HCT116 (cell line): ENCODE data around the gene MON2. TPM values are rescaled to one million over a fixed set of nuclear protein-coding genes. Genes with fewer than 3 reads are reported as not detected.

Source experiments
- ATAC-seq: fragments of 200-7000 bp; cut with Tn5 transposase; 2 replicates; pipeline ENCODE4 v1.9.1; 2020; ENCODE audit warnings: mild to moderate bottlenecking, moderate library complexity
- BruUV-seq: library from RNA; stranded (reverse); fragments of 400-500 nt; replicated peaks from 2 replicates; lab custom pipeline; 2021; lab: Mats Ljungman, UMichigan
- CTCF ChIA-PET: fragments of 300-600 bp; sonication (Branson Sonifier 250); formaldehyde crosslinking; loops from one replicate; lab custom pipeline; 2021; ENCODE audit warnings: antibody characterized with exemption; lab: Charles Lee
- POLR2A ChIA-PET: fragments of 300-600, 350-600 bp; sonication (Branson Sonifier 250); formaldehyde crosslinking; loops from one replicate; lab custom pipeline; 2021; ENCODE audit warnings: antibody characterized with exemption; lab: Charles Lee
- RAD21 ChIA-PET, 2 experiments: fragments of 300-600 bp; sonication (Branson Sonifier 250); formaldehyde crosslinking; loops; one replicate each; lab custom pipeline; 2023; ENCODE audit warnings: low total read pairs in 2 of 2; ENCODE audit not compliant: uncharacterized antibody in 2 of 2, unreplicated experiment in 2 of 2, low non-redundant PET in 1 of 2; lab: Charles Lee
- DNase-seq: peaks from one replicate; pipeline ENCODE4 v3.0.0-alpha.2; 2010; ENCODE audit warnings: low read depth, low spot score
- H2AFZ ChIP-seq: fragments of 200-600 bp; shearing (Covaris generic), sonication (generic); 2 replicates; pipeline ENCODE4 v1.6.1; 2017; ENCODE audit warnings: low read depth, mixed run types, mixed read lengths, antibody characterized with exemption, low read length; ENCODE audit not compliant: poor library complexity, severe bottlenecking
- H3K27ac ChIP-seq: 2 replicates; pipeline ENCODE4 v1.5.1; 2012; ENCODE audit warnings: low read depth, low read length
- H3K27me3 ChIP-seq: fragments of 200-600 bp; sonication (generic); 2 replicates; pipeline ENCODE4 v1.6.1; 2016; ENCODE audit warnings: mixed run types, low read length, mixed read lengths; ENCODE audit not compliant: insufficient read depth
- H3K36me3 ChIP-seq, 2 experiments: fragments of 200-500 bp in 1 of 2; fragments of 200-600 bp in 1 of 2; sonication (Bioruptor generic) in 1 of 2; sonication (generic) in 1 of 2; 2 replicates each; pipeline versions ENCODE4 v1.5.1 to v1.6.1; 2014 to 2016; ENCODE audit warnings: low read length in 2 of 2, inconsistent platforms in 1 of 2, mixed read lengths in 1 of 2, mixed run types in 1 of 2; ENCODE audit not compliant: insufficient read depth in 2 of 2, control insufficient read depth in 1 of 2
- H3K4me1 ChIP-seq, 2 experiments: fragments of 200-600 bp in 1 of 2; sonication (generic) in 1 of 2; 2 replicates each; pipeline versions ENCODE4 v1.5.1 to v1.6.1; 2012 to 2017; ENCODE audit warnings: low read length in 2 of 2, inconsistent platforms in 1 of 2, mild to moderate bottlenecking in 1 of 2, mixed read lengths in 1 of 2, mixed run types in 1 of 2, moderate library complexity in 1 of 2; ENCODE audit not compliant: insufficient read depth in 2 of 2, control insufficient read depth in 1 of 2
- H3K4me2 ChIP-seq: fragments of 200-600 bp; sonication (generic); 2 replicates; pipeline ENCODE4 v1.6.1; 2017; ENCODE audit warnings: mixed run types, low read length, mixed read lengths
- H3K4me3 ChIP-seq, 2 experiments: fragments of 200-600 bp in 1 of 2; sonication (generic) in 1 of 2; replicated peaks in 1 of 2; 2 replicates each; pipeline ENCODE4 v1.5.1; 2011 to 2016; ENCODE audit warnings: low read length in 2 of 2, control low read depth in 1 of 2, low read depth in 1 of 2, mild to moderate bottlenecking in 1 of 2, mixed read lengths in 1 of 2, mixed run types in 1 of 2
- H3K79me2 ChIP-seq: fragments of 200-600 bp; sonication (generic); 2 replicates; pipeline ENCODE4 v1.6.1; 2017; ENCODE audit warnings: mild to moderate bottlenecking, mixed run types, low read length, moderate library complexity, mixed read lengths; ENCODE audit not compliant: insufficient read depth
- H3K9ac ChIP-seq: fragments of 200-600 bp; sonication (generic); 2 replicates; pipeline ENCODE4 v1.6.1; 2016; ENCODE audit warnings: low read length, mixed read lengths
- H3K9me2 ChIP-seq: fragments of 200-600 bp; sonication (generic), shearing (Covaris generic); 2 replicates; pipeline ENCODE4 v1.6.1; 2017; ENCODE audit warnings: mixed run types, mild to moderate bottlenecking, moderate library complexity; ENCODE audit not compliant: insufficient read depth
- H3K9me3 ChIP-seq, 2 experiments: fragments of 200-500 bp in 1 of 2; fragments of 200-600 bp in 1 of 2; sonication (Bioruptor generic) in 1 of 2; sonication (generic) in 1 of 2; 2 replicates each; pipeline ENCODE4 v1.6.1; 2014 to 2017; ENCODE audit warnings: low read length in 2 of 2, mixed read lengths in 2 of 2, inconsistent platforms in 1 of 2, low read depth in 1 of 2, mild to moderate bottlenecking in 1 of 2, mixed run types in 1 of 2, moderate library complexity in 1 of 2; ENCODE audit not compliant: control insufficient read depth in 1 of 2, insufficient read depth in 1 of 2
- H4K20me1 ChIP-seq: fragments of 200-600 bp; sonication (generic), shearing (Covaris generic); 2 replicates; pipeline ENCODE4 v1.6.1; 2017; ENCODE audit warnings: mixed run types, mild to moderate bottlenecking, moderate library complexity; ENCODE audit not compliant: insufficient read depth
- ATF3 ChIP-seq: IDR thresholded peaks from 2 replicates; pipeline ENCODE4 v1.6.1; 2012
- CEBPB ChIP-seq: IDR thresholded peaks from 2 replicates; pipeline ENCODE4 v1.6.1; 2012; ENCODE audit warnings: low read depth
- EZH2 ChIP-seq: fragments of 200-600 bp; sonication (generic); IDR thresholded peaks from 2 replicates; pipeline ENCODE4 v1.6.1; 2017; ENCODE audit warnings: antibody characterized with exemption, mixed run types
- EZH2phosphoT487 ChIP-seq: fragments of 200-600 bp; IDR thresholded peaks from 2 replicates; pipeline ENCODE4 v1.6.1; 2018; ENCODE audit warnings: antibody characterized with exemption, borderline replicate concordance
- FOSL1 ChIP-seq: IDR thresholded peaks from 2 replicates; pipeline ENCODE4 v1.6.1; 2012; ENCODE audit warnings: low read depth
- JUND ChIP-seq: IDR thresholded peaks from 2 replicates; pipeline ENCODE4 v1.6.1; 2012
- MAX ChIP-seq: IDR thresholded peaks from 2 replicates; pipeline ENCODE4 v1.6.1; 2012
- POLR2A ChIP-seq: IDR thresholded peaks from 2 replicates; pipeline ENCODE4 v1.7.0; 2011; ENCODE audit warnings: borderline replicate concordance; ENCODE audit not compliant: insufficient read depth, insufficient read length; ENCODE audit errors: extremely low read depth
- POLR2AphosphoS5 ChIP-seq: IDR thresholded peaks from 2 replicates; pipeline ENCODE4 v1.6.1; 2011; ENCODE audit warnings: mild to moderate bottlenecking, low read depth, low read length, moderate library complexity
- RAD21 ChIP-seq: IDR thresholded peaks from 2 replicates; pipeline ENCODE4 v1.6.1; 2012; ENCODE audit warnings: low read depth, mild to moderate bottlenecking
- SIN3A ChIP-seq: IDR thresholded peaks from 2 replicates; pipeline ENCODE4 v1.6.1; 2012; ENCODE audit warnings: low read depth
- SP1 ChIP-seq: IDR thresholded peaks from 2 replicates; pipeline ENCODE4 v1.6.1; 2012; ENCODE audit warnings: low read depth
- SRF ChIP-seq: IDR thresholded peaks from 2 replicates; pipeline ENCODE4 v1.6.1; 2012; ENCODE audit warnings: low read depth
- YY1 ChIP-seq: IDR thresholded peaks from 2 replicates; pipeline ENCODE4 v1.6.1; 2011; ENCODE audit warnings: low read length, low read depth, moderate library complexity, mild to moderate bottlenecking; ENCODE audit not compliant: insufficient replicate concordance; ENCODE audit errors: extremely low read depth
- ZFX ChIP-seq: fragments of 450-650 bp; IDR thresholded peaks from 2 replicates; pipeline ENCODE4 v1.6.1; 2017
- intact Hi-C: fragments of 100-400 bp; cut with micrococcal nuclease; formaldehyde crosslinking; loops from 2 replicates; pipeline ENCODE4 v1.10.0; 2022
- total RNA-seq: library from RNA; stranded (reverse); gene quantifications from one replicate; pipeline ENCODE4 v1.2.1, GENCODE V29; 2021; ENCODE audit not compliant: unreplicated experiment
- TF ChIP-seq, protein P1 (sequence below): IDR thresholded peaks from 2 replicates; pipeline ENCODE4 v1.6.1; 2011; ENCODE audit warnings: mild to moderate bottlenecking, low read length, moderate library complexity; ENCODE audit not compliant: insufficient replicate concordance; ENCODE audit errors: extremely low read depth

The MON2 gene
- total RNA-seq, 1 experiment from 2014 or later, result 30.7 TPM

GRCh38 chr12:62601765-62602164, 135.1 kb downstream of the MON2 start:
- ChIA-PET POLR2A (interaction anchor here (0.6 kb wide), 1 partner anchor 13 kb away, joined by 3 read pairs; no protein-coding TSS in a partner anchor), CTCF (no interaction called here), RAD21 (no interaction called here)
- peak overlapping the region; percentile 99 for H3K27ac ChIP-seq
- BruUV-seq, result no TSS peak
- intact Hi-C loops, result loop anchor here (2.0 to 10.0 kb wide), 3 partner anchors 123 to 337 kb away; partner anchors contain the start of gene USP15
- TF ChIP-seq SRF, result no peak
- ATAC-seq (no peak), DNase-seq (no peak)
- peaks cover 26% of the 10 kb centered on the region for H3K79me2 ChIP-seq
- H3K27me3 ChIP-seq, result no peaks in the 10 kb centered on the region
- peak overlapping the region; percentile 93 for H3K9ac ChIP-seq
- no peaks in the 10 kb centered on the region for H3K9me2 ChIP-seq
- H4K20me1 ChIP-seq, result no peaks in the 10 kb centered on the region
- H3K36me3 ChIP-seq, result no peaks in the 10 kb centered on the region
- peak overlapping the region; percentile 91 for H3K4me2 ChIP-seq
- H3K4me1 ChIP-seq, result peaks cover 11 to 36% of the 10 kb centered on the region in 2 experiments
- H2AFZ ChIP-seq, result no peak overlapping the region
- peak overlapping the region; percentile 72 to 79 for H3K4me3 ChIP-seq
- no peaks in the 10 kb centered on the region for H3K9me3 ChIP-seq

DNA sequence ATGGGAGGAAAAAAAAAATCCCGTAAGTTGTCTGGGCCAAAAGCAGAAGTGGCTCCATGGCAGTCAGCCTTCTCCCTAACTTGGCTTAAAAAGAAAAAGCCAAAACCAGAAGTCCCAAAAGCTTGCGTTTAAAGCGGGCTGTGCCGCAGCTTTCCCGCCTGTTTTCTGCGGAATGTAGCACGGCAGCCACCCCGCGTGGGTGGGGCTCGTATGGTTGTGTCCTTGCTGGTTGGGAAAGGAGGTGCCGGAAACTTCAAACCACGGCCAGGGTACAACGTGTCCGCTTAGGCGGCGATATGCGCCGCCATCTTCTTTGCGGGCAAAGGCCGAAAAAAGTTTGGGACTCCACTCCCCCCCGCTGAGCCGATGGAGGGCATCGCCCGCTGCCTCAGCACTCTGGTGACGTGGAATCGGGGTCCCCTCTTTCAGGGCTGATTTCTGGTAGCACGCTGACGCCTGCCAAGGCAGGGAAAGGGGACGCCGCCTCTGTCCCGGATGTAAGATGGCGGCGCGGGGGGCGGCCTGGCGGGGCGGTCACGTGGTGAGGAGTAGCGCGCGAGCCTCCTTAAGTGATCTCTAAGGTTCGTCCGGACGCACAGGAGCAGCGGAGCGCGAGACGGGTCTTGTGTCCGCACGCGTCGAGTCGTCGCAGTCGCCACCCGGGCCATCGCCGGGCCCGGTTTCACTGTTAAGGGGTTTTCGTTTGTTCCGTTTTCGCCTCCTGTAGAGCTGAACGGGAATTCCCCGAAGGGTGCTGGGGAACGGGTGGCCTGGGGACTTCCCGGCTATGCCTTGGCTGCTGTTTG, 135.8 kb downstream of the MON2 start:
- H3K4me3 ChIP-seq, result peak overlapping the region; percentile 72 to 79
- ChIA-PET RAD21 (no interaction called here), POLR2A (interaction anchor here (0.6 to 1.4 kb wide), 5 partner anchors 9 to 192 kb away, joined by 3 to 7 read pairs (median 3); no protein-coding TSS in a partner anchor), CTCF (interaction anchor here (0.9 to 1.7 kb wide), 4 partner anchors 21 to 466 kb away, joined by 3 to 5 read pairs (median 4); no protein-coding TSS in a partner anchor)
- TSS peak; percentile 89 for BruUV-seq
- peak; percentile 72 for ATAC-seq
- peak overlapping the region; percentile 91 for H3K4me2 ChIP-seq
- H3K4me1 ChIP-seq, result peaks cover 11 to 36% of the 10 kb centered on the region in 2 experiments
- no peaks in the 10 kb centered on the region for H4K20me1 ChIP-seq
- no peaks in the 10 kb centered on the region for H3K27me3 ChIP-seq
- H3K9me3 ChIP-seq, result no peaks in the 10 kb centered on the region
- H3K27ac ChIP-seq, result peak overlapping the region; percentile 99
- intact Hi-C loops, result loop anchor here (1.0 to 10.0 kb wide), 4 partner anchors 122 to 338 kb away; partner anchors contain the start of gene USP15
- peak overlapping the region; percentile 93 for H3K9ac ChIP-seq
- peak; percentile 91 for DNase-seq
- peaks cover 26% of the 10 kb centered on the region for H3K79me2 ChIP-seq
- no peaks in the 10 kb centered on the region for H3K9me2 ChIP-seq
- no peaks in the 10 kb centered on the region for H3K36me3 ChIP-seq
- H2AFZ ChIP-seq, result no peak overlapping the region
- TF ChIP-seq POLR2AphosphoS5 (peak; percentile 88), SIN3A (peak; percentile 79), ATF3 (no peak), ZFX (peak; percentile 82), CEBPB (peak; percentile 36; the same call in 1 of the 2 replicates), JUND (no peak; the same call in 1 of the 2 replicates), SP1 (no peak), YY1 (peak; percentile 95), POLR2A (peak; percentile 59), EZH2phosphoT487 (no peak), FOSL1 (no peak), MAX (peak; percentile 95), EZH2 (no peak), RAD21 (no peak)
- TF ChIP-seq, protein P1, sequence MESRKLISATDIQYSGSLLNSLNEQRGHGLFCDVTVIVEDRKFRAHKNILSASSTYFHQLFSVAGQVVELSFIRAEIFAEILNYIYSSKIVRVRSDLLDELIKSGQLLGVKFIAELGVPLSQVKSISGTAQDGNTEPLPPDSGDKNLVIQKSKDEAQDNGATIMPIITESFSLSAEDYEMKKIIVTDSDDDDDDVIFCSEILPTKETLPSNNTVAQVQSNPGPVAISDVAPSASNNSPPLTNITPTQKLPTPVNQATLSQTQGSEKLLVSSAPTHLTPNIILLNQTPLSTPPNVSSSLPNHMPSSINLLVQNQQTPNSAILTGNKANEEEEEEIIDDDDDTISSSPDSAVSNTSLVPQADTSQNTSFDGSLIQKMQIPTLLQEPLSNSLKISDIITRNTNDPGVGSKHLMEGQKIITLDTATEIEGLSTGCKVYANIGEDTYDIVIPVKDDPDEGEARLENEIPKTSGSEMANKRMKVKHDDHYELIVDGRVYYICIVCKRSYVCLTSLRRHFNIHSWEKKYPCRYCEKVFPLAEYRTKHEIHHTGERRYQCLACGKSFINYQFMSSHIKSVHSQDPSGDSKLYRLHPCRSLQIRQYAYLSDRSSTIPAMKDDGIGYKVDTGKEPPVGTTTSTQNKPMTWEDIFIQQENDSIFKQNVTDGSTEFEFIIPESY, result no peak
